Measurements from ENCODE around the gene RPL32.
"Not testable (repeated sequence)": the region's sequence is repeated elsewhere in the genome, so short reads cannot be mapped to it uniquely, and the experiment has no call there.

RPL32 gene

GRCh38 chr3:12841149-12841969 is at the start of gene RPL32:
Gene RPL32 (minus strand): TSS chr3:12841565. CDS start chr3:12840237, 1,328 bp downstream.
- peak; percentile 94 for DNase-seq
- in situ Hi-C loops (cut with HindIII; ENCODE audit: low pct_ligation_motif_present, low pct_unique_long_range_greater_than_20kb, low sequenced_read_pairs) = no loop called here

GRCh38 chr3:12890610-12891390 is 49.4 kb upstream of the RPL32 start:
- in situ Hi-C loops (cut with HindIII; ENCODE audit: low pct_ligation_motif_present, low pct_unique_long_range_greater_than_20kb, low sequenced_read_pairs) = no loop called here
- no peak for DNase-seq

GRCh38 chr3:12886736-12887135 is 45.4 kb upstream of the RPL32 start:
- DNase-seq = no peak
- in situ Hi-C loops (cut with HindIII; ENCODE audit: low pct_ligation_motif_present, low pct_unique_long_range_greater_than_20kb, low sequenced_read_pairs) = no loop called here

GRCh38 chr3:12886106-12886679 is 44.8 kb upstream of the RPL32 start:
- DNase-seq = no peak
- in situ Hi-C loops (cut with HindIII; ENCODE audit: low pct_ligation_motif_present, low pct_unique_long_range_greater_than_20kb, low sequenced_read_pairs) = no loop called here

GRCh38 chr3:12885583-12885930 is 44.2 kb upstream of the RPL32 start:
- in situ Hi-C loops (cut with HindIII; ENCODE audit: low pct_ligation_motif_present, low pct_unique_long_range_greater_than_20kb, low sequenced_read_pairs) = no loop called here
- DNase-seq = no peak

GRCh38 chr3:12884790-12885582 is 43.6 kb upstream of the RPL32 start:
- DNase-seq = no peak

GRCh38 chr3:12884186-12884680 is 42.9 kb upstream of the RPL32 start:
- DNase-seq = no peak
- in situ Hi-C loops (cut with HindIII; ENCODE audit: low pct_ligation_motif_present, low pct_unique_long_range_greater_than_20kb, low sequenced_read_pairs) = no loop called here

More at GRCh38 chr3:12884790-12885582, 43.6 kb upstream of the RPL32 start:
- in situ Hi-C loops (cut with HindIII; ENCODE audit: low pct_ligation_motif_present, low pct_unique_long_range_greater_than_20kb, low sequenced_read_pairs) = no loop called here

- in situ Hi-C loops (cut with HindIII; ENCODE audit: low pct_ligation_motif_present, low pct_unique_long_range_greater_than_20kb, low sequenced_read_pairs) = no loop called here
- no peak for DNase-seq
These were observed 41.3 kb upstream of the RPL32 start for GRCh38 chr3:12882336-12883310.

- DNase-seq; in situ Hi-C loops (cut with HindIII; ENCODE audit: low pct_ligation_motif_present, low pct_unique_long_range_greater_than_20kb, low sequenced_read_pairs): not testable (repeated sequence)
These were observed 40.5 kb upstream of the RPL32 start for GRCh38 chr3:12881858-12882257.

- in situ Hi-C loops (cut with HindIII; ENCODE audit: low pct_ligation_motif_present, low pct_unique_long_range_greater_than_20kb, low sequenced_read_pairs) = no loop called here
These were observed 37.9 kb upstream of the RPL32 start for GRCh38 chr3:12879191-12879815.

GRCh38 chr3:12878758-12879157 is 37.4 kb upstream of the RPL32 start:
- in situ Hi-C loops (cut with HindIII; ENCODE audit: low pct_ligation_motif_present, low pct_unique_long_range_greater_than_20kb, low sequenced_read_pairs); DNase-seq: not testable (repeated sequence)

More at GRCh38 chr3:12879191-12879815, 37.9 kb upstream of the RPL32 start:
- DNase-seq = no peak

GRCh38 chr3:12878141-12878574 is 36.8 kb upstream of the RPL32 start:
- in situ Hi-C loops (cut with HindIII; ENCODE audit: low pct_ligation_motif_present, low pct_unique_long_range_greater_than_20kb, low sequenced_read_pairs) = no loop called here
- DNase-seq = no peak

GRCh38 chr3:12877040-12877439 is 35.7 kb upstream of the RPL32 start:
- DNase-seq = no peak
- in situ Hi-C loops (cut with HindIII; ENCODE audit: low pct_ligation_motif_present, low pct_unique_long_range_greater_than_20kb, low sequenced_read_pairs) = no loop called here

- in situ Hi-C loops (cut with HindIII; ENCODE audit: low pct_ligation_motif_present, low pct_unique_long_range_greater_than_20kb, low sequenced_read_pairs) = no loop called here
- no peak for DNase-seq
These were observed 34.8 kb upstream of the RPL32 start for GRCh38 chr3:12875857-12876836.

GRCh38 chr3:12871404-12871983 is 30.1 kb upstream of the RPL32 start:
- no peak for DNase-seq
- in situ Hi-C loops (cut with HindIII; ENCODE audit: low pct_ligation_motif_present, low pct_unique_long_range_greater_than_20kb, low sequenced_read_pairs) = no loop called here

- no peak for DNase-seq
- in situ Hi-C loops (cut with HindIII; ENCODE audit: low pct_ligation_motif_present, low pct_unique_long_range_greater_than_20kb, low sequenced_read_pairs) = no loop called here
These were observed 29.6 kb upstream of the RPL32 start for GRCh38 chr3:12870942-12871341.

All from ACHN (cell line).